ENCODE data around the gene NEDD9. TPM values are rescaled to one million over a fixed set of nuclear protein-coding genes. Genes with fewer than 3 reads are reported as not detected.

NEDD9 gene
- total RNA-seq, 1 experiment from 2014 or later: 0.28 TPM

DNA sequence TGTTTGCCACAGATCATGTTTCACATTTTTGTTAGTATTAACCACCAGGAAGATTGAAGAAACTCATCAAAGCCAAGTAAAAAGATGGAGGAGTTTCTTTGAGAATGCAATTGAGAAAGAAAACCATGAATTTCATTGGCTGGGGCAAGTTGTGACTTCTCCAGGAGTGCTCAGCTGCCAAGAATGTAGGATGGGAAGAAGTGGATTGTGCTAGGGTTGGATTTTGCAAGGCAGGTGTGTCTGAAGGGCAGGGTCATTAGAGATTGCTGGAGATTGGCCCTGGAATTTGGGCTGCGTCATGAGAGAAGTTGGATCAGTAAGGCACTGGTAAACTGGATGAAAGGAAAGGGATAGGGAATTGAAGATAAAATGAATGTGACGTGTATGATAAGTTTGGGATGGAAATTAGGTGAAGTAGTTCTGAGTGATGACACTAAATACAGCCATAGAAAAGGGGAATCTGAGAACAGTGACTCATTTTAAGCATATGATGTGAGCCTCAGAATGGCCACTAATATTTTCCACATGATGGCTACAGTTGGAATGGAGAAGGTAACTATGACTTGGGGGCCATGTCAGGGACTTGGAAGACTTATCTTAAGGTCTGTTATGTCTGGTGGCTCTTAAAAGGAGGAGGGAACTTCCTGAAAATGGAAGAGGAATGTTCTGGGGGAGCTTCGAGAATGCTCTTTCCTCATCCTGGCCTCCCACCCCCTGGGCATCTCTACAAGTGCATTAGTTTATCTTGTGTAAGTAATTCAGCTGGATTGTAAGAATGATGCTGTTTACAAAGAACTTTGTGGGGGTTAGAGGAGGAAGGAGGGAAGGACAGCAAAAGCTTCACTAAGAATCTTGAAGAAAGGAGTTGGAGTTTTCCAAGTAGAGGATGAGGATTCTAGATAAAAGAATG, 93.2 kb downstream of the NEDD9 start:
- no peaks in the 10 kb centered on the region for H3K9me3 ChIP-seq (ENCODE audit: control insufficient read depth, insufficient read depth, low read depth, low read length)
- H3K4me1 ChIP-seq (ENCODE audit: control insufficient read depth, insufficient read depth, low read length): peaks cover 3% of the 10 kb centered on the region; the same call in 1 of the 2 replicates
- H3K27me3 ChIP-seq (ENCODE audit: control insufficient read depth, insufficient read depth, low read length): no peaks in the 10 kb centered on the region
- TF ChIP-seq POLR2AphosphoS5 (IDR thresholded peaks at IDR 0.05; ENCODE audit: low read depth, low read length) (no peak), TCF7L2 (IDR thresholded peaks at IDR 0.05; ENCODE audit: low read depth, low read length) (no peak), SIN3A (IDR thresholded peaks at IDR 0.05; ENCODE audit: borderline replicate concordance, insufficient read depth, low read depth, low read length) (no peak)
- TF ChIP-seq, protein P1, sequence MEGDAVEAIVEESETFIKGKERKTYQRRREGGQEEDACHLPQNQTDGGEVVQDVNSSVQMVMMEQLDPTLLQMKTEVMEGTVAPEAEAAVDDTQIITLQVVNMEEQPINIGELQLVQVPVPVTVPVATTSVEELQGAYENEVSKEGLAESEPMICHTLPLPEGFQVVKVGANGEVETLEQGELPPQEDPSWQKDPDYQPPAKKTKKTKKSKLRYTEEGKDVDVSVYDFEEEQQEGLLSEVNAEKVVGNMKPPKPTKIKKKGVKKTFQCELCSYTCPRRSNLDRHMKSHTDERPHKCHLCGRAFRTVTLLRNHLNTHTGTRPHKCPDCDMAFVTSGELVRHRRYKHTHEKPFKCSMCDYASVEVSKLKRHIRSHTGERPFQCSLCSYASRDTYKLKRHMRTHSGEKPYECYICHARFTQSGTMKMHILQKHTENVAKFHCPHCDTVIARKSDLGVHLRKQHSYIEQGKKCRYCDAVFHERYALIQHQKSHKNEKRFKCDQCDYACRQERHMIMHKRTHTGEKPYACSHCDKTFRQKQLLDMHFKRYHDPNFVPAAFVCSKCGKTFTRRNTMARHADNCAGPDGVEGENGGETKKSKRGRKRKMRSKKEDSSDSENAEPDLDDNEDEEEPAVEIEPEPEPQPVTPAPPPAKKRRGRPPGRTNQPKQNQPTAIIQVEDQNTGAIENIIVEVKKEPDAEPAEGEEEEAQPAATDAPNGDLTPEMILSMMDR (IDR thresholded peaks at IDR 0.05): no peak
- TF ChIP-seq, protein P2, sequence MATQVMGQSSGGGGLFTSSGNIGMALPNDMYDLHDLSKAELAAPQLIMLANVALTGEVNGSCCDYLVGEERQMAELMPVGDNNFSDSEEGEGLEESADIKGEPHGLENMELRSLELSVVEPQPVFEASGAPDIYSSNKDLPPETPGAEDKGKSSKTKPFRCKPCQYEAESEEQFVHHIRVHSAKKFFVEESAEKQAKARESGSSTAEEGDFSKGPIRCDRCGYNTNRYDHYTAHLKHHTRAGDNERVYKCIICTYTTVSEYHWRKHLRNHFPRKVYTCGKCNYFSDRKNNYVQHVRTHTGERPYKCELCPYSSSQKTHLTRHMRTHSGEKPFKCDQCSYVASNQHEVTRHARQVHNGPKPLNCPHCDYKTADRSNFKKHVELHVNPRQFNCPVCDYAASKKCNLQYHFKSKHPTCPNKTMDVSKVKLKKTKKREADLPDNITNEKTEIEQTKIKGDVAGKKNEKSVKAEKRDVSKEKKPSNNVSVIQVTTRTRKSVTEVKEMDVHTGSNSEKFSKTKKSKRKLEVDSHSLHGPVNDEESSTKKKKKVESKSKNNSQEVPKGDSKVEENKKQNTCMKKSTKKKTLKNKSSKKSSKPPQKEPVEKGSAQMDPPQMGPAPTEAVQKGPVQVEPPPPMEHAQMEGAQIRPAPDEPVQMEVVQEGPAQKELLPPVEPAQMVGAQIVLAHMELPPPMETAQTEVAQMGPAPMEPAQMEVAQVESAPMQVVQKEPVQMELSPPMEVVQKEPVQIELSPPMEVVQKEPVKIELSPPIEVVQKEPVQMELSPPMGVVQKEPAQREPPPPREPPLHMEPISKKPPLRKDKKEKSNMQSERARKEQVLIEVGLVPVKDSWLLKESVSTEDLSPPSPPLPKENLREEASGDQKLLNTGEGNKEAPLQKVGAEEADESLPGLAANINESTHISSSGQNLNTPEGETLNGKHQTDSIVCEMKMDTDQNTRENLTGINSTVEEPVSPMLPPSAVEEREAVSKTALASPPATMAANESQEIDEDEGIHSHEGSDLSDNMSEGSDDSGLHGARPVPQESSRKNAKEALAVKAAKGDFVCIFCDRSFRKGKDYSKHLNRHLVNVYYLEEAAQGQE (IDR thresholded peaks at IDR 0.05; ENCODE audit: insufficient read depth in 1 of 2, low read depth in 2 of 2, low read length in 1 of 2): no peak
- H3K36me3 ChIP-seq (ENCODE audit: control insufficient read depth, insufficient read depth, low read length): peaks cover 2% of the 10 kb centered on the region; the same call in 1 of the 2 replicates
- CTCF ChIA-PET: no interaction called here
- in situ Hi-C loops (cut with HindIII; ENCODE audit: low pct_unique_long_range_greater_than_20kb, low sequenced_read_pairs) (no loop called here), intact Hi-C loops (cut with micrococcal nuclease; ENCODE audit: unreplicated experiment) (no loop called here)
- BruUV-seq (replicated peaks): no TSS peak
- no peak overlapping the region for H3K4me3 ChIP-seq (ENCODE audit: low read depth in 2 of 2, low read length in 2 of 2)
- DNase-seq (ENCODE audit: low read depth, low spot score) (no peak), ATAC-seq (no peak)
- POLR2A ChIA-PET: no interaction called here
- H3K27ac ChIP-seq (ENCODE audit: low read length): no peak overlapping the region

DNA sequence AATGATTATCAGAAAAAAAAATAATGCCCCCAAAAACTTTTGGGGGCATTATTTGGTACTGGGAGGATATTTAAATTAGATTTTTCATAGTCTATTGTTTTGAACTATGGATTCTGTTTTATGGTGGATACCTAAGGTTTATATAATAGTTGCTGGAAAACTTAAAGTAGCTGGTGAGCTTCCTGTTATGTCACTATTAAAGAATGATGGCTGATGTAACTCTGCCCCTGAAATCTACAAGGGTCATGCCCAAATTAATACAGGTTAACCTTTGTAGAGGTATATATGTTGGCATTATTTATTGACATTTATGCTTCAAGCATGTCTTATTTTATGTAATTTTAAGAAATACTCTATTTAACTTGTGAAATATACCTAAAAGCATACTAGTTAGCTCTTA, 95.7 kb downstream of the NEDD9 start:
- TF ChIP-seq TCF7L2 (IDR thresholded peaks at IDR 0.05; ENCODE audit: low read depth, low read length) (no peak), SIN3A (IDR thresholded peaks at IDR 0.05; ENCODE audit: borderline replicate concordance, insufficient read depth, low read depth, low read length) (no peak), POLR2AphosphoS5 (IDR thresholded peaks at IDR 0.05; ENCODE audit: low read depth, low read length) (no peak)
- TF ChIP-seq, protein P2 (IDR thresholded peaks at IDR 0.05; ENCODE audit: insufficient read depth in 1 of 2, low read depth in 2 of 2, low read length in 1 of 2): no peak
- TF ChIP-seq, protein P1 (IDR thresholded peaks at IDR 0.05): no peak
- DNase-seq (ENCODE audit: low read depth, low spot score) (no peak), ATAC-seq (no peak)
- intact Hi-C loops (cut with micrococcal nuclease; ENCODE audit: unreplicated experiment) (no loop called here), in situ Hi-C loops (cut with HindIII; ENCODE audit: low pct_unique_long_range_greater_than_20kb, low sequenced_read_pairs) (no loop called here)
- Histone ChIP-seq H3K4me1 (ENCODE audit: control insufficient read depth, insufficient read depth, low read length) (no peaks in the 10 kb centered on the region; the same call in 1 of the 2 replicates), H3K9me3 (ENCODE audit: control insufficient read depth, insufficient read depth, low read depth, low read length) (no peaks in the 10 kb centered on the region), H3K27me3 (ENCODE audit: control insufficient read depth, insufficient read depth, low read length) (no peaks in the 10 kb centered on the region), H3K4me3 (ENCODE audit: low read depth in 2 of 2, low read length in 2 of 2) (no peak overlapping the region), H3K27ac (ENCODE audit: low read length) (no peak overlapping the region), H3K36me3 (ENCODE audit: control insufficient read depth, insufficient read depth, low read length) (peaks cover 2% of the 10 kb centered on the region; the same call in 1 of the 2 replicates)
- no TSS peak for BruUV-seq (replicated peaks)
- CTCF ChIA-PET: no interaction called here
- POLR2A ChIA-PET: interaction anchor here (0.6 kb wide), 1 partner anchor 1084 kb away, joined by 3 read pairs; no protein-coding TSS in a partner anchor
